ENCODE results near the gene GSTK1. TPM values are rescaled to one million over a fixed set of nuclear protein-coding genes. Genes with fewer than 3 reads are reported as not detected.

GSTK1 gene
- total RNA-seq, 2 donors from 2014 or later, result 61.1 to 75.0 TPM

GRCh38 chr7:143221286-143221685 is 42.0 kb upstream of the GSTK1 start:
- WGBS, 2 experiments (ENCODE audit: insufficient coverage in 1 of 2, insufficient read length in 1 of 2), result 95% methylated on average over 2 of the region's 2 CpGs; no CpG with 5 or more reads in 1 of the 2 experiments
- DNase-seq, result no peak
- H3K36me3 Mint-ChIP-seq (ENCODE audit: low read depth), result no peaks in the 10 kb centered on the region
- no peaks in the 10 kb centered on the region for H3K9me3 Mint-ChIP-seq
- no peak overlapping the region for H3K9ac ChIP-seq (ENCODE audit: extremely low read depth, low read length, poor library complexity, severe bottlenecking)
- peaks cover 22% of the 10 kb centered on the region for H3K27me3 ChIP-seq (ENCODE audit: control insufficient read depth, insufficient read depth, low read length, poor library complexity, severe bottlenecking)
- H3K4me3 Mint-ChIP-seq, result no peak overlapping the region
- no peak overlapping the region for H3K27ac ChIP-seq (ENCODE audit: low read depth, low read length)
- H3K4me1 ChIP-seq (ENCODE audit: control insufficient read depth, insufficient read depth, low read length), result no peaks in the 10 kb centered on the region
- no peaks in the 10 kb centered on the region for H3K9me3 ChIP-seq (ENCODE audit: control insufficient read depth, low read length)
- H3K27me3 Mint-ChIP-seq (ENCODE audit: insufficient read depth), result peaks cover 21% of the 10 kb centered on the region
- TF ChIP-seq, protein P1, sequence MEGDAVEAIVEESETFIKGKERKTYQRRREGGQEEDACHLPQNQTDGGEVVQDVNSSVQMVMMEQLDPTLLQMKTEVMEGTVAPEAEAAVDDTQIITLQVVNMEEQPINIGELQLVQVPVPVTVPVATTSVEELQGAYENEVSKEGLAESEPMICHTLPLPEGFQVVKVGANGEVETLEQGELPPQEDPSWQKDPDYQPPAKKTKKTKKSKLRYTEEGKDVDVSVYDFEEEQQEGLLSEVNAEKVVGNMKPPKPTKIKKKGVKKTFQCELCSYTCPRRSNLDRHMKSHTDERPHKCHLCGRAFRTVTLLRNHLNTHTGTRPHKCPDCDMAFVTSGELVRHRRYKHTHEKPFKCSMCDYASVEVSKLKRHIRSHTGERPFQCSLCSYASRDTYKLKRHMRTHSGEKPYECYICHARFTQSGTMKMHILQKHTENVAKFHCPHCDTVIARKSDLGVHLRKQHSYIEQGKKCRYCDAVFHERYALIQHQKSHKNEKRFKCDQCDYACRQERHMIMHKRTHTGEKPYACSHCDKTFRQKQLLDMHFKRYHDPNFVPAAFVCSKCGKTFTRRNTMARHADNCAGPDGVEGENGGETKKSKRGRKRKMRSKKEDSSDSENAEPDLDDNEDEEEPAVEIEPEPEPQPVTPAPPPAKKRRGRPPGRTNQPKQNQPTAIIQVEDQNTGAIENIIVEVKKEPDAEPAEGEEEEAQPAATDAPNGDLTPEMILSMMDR (conservative IDR thresholded peaks at IDR 0.05), result no peak
- H3K4me1 Mint-ChIP-seq, result no peaks in the 10 kb centered on the region
- H3K4me3 ChIP-seq (ENCODE audit: low read length), result no peak overlapping the region
- no peaks in the 10 kb centered on the region for H3K36me3 ChIP-seq (ENCODE audit: control insufficient read depth, insufficient read depth, low read length)
- H3K27ac Mint-ChIP-seq, result no peak overlapping the region

- no peaks in the 10 kb centered on the region for H3K9me3 ChIP-seq (ENCODE audit: control insufficient read depth, low read length)
- WGBS, 2 experiments (ENCODE audit: insufficient coverage in 1 of 2, insufficient read length in 1 of 2), result 91 to 93% methylated on average over 3 of the region's 3 CpGs
- H3K4me1 ChIP-seq (ENCODE audit: control insufficient read depth, insufficient read depth, low read length), result no peaks in the 10 kb centered on the region
- no peak within 1 kb of the TSS for H3K9ac ChIP-seq (ENCODE audit: extremely low read depth, low read length, poor library complexity, severe bottlenecking)
- peaks cover 22% of the 10 kb centered on the region for H3K27me3 ChIP-seq (ENCODE audit: control insufficient read depth, insufficient read depth, low read length, poor library complexity, severe bottlenecking)
- Mint-ChIP-seq H3K4me1 (no peaks in the 10 kb centered on the region), H3K9me3 (no peaks in the 10 kb centered on the region), H3K4me3 (no peak within 1 kb of the TSS), H3K36me3 (ENCODE audit: low read depth) (no peaks in the 10 kb centered on the region), H3K27ac (no peak within 1 kb of the TSS), H3K27me3 (ENCODE audit: insufficient read depth) (peaks cover 21% of the 10 kb centered on the region)
- TF ChIP-seq, protein P1 (conservative IDR thresholded peaks at IDR 0.05), result no peak
- H3K27ac ChIP-seq (ENCODE audit: low read depth, low read length), result no peak within 1 kb of the TSS
- no peaks in the 10 kb centered on the region for H3K36me3 ChIP-seq (ENCODE audit: control insufficient read depth, insufficient read depth, low read length)
- H3K4me3 ChIP-seq (ENCODE audit: low read length), result no peak within 1 kb of the TSS
- no peak for DNase-seq
Observed at GRCh38 chr7:143221737-143222136, 41.5 kb upstream of the GSTK1 start, which contains the start of gene TAS2R40. TSS of gene TAS2R40 (plus strand) at chr7:143222037. CDS start at chr7:143222079, 42 bp downstream.

- no peak overlapping the region for H3K27ac Mint-ChIP-seq
Observed at GRCh38 chr7:143222782-143223181, 40.5 kb upstream of the GSTK1 start.

More at GRCh38 chr7:143222782-143223181, 40.5 kb upstream of the GSTK1 start:
- H3K27me3 Mint-ChIP-seq (ENCODE audit: insufficient read depth), result peaks cover 20% of the 10 kb centered on the region
- H3K9me3 Mint-ChIP-seq, result no peaks in the 10 kb centered on the region
- Histone ChIP-seq H3K9ac (ENCODE audit: extremely low read depth, low read length, poor library complexity, severe bottlenecking) (no peak overlapping the region), H3K4me3 (ENCODE audit: low read length) (no peak overlapping the region), H3K9me3 (ENCODE audit: control insufficient read depth, low read length) (no peaks in the 10 kb centered on the region), H3K27ac (ENCODE audit: low read depth, low read length) (no peak overlapping the region), H3K27me3 (ENCODE audit: control insufficient read depth, insufficient read depth, low read length, poor library complexity, severe bottlenecking) (peaks cover 19% of the 10 kb centered on the region), H3K36me3 (ENCODE audit: control insufficient read depth, insufficient read depth, low read length) (no peaks in the 10 kb centered on the region), H3K4me1 (ENCODE audit: control insufficient read depth, insufficient read depth, low read length) (no peaks in the 10 kb centered on the region)
- H3K4me1 Mint-ChIP-seq, result no peaks in the 10 kb centered on the region
- no peak for DNase-seq
- H3K4me3 Mint-ChIP-seq, result no peak overlapping the region
- 90 to 92% methylated on average over 6 to 7 of the region's 7 CpGs for WGBS, 2 experiments (ENCODE audit: insufficient coverage in 1 of 2, insufficient read length in 1 of 2)
- H3K36me3 Mint-ChIP-seq (ENCODE audit: low read depth), result no peaks in the 10 kb centered on the region
- TF ChIP-seq, protein P1 (conservative IDR thresholded peaks at IDR 0.05), result no peak

All from endodermal cell (in vitro differentiated cells).